ENCODE measurements around the gene STK40. TPM values are rescaled to one million over a fixed set of nuclear protein-coding genes. Genes with fewer than 3 reads are reported as not detected.

The STK40 gene
- total RNA-seq, 1 donor from 2014 or later = 52.9 TPM

DNA sequence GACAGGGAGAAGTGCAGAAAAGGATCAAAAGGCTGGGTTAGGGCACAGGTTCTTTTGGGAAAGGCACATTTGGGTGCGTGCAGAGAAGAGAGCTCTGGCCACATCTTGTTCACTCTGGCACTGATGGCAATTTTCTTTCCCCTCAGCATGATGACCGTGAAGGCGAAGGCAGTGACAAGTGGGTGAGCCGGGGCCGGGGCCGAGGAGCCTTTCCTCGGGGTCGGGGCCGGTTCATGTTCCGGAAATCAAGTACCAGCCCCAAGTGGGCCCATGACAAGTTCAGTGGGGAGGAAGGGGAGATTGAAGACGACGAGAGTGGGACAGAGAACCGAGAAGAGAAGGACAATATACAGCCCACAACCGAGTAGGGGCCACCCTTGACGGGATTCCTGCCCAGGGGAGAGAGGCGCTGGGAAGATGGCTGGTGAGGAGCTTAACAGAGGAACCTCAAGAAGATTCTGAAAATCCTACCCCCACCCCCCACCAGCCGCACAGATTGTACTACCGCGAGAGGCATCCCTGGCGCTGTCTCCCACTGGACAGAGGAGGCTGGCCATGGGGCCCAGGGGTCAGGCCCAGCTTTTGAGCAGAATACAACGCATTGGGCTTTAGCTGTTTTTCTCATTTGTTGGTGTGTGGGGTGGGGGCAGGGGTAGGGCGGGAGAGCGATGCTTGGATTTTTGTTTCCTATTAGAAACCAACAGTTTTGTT lies 81.9 kb downstream of the STK40 start:
- TF ChIP-seq, protein P1, sequence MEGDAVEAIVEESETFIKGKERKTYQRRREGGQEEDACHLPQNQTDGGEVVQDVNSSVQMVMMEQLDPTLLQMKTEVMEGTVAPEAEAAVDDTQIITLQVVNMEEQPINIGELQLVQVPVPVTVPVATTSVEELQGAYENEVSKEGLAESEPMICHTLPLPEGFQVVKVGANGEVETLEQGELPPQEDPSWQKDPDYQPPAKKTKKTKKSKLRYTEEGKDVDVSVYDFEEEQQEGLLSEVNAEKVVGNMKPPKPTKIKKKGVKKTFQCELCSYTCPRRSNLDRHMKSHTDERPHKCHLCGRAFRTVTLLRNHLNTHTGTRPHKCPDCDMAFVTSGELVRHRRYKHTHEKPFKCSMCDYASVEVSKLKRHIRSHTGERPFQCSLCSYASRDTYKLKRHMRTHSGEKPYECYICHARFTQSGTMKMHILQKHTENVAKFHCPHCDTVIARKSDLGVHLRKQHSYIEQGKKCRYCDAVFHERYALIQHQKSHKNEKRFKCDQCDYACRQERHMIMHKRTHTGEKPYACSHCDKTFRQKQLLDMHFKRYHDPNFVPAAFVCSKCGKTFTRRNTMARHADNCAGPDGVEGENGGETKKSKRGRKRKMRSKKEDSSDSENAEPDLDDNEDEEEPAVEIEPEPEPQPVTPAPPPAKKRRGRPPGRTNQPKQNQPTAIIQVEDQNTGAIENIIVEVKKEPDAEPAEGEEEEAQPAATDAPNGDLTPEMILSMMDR (IDR thresholded peaks at IDR 0.05; ENCODE audit: partially characterized antibody, unreplicated experiment) = no peak
- peaks cover 3% of the 10 kb centered on the region for H3K36me3 Mint-ChIP-seq (ENCODE audit: unreplicated experiment)
- H3K27me3 Mint-ChIP-seq (ENCODE audit: unreplicated experiment) = peaks cover 2% of the 10 kb centered on the region
- no peak overlapping the region for H3K27ac Mint-ChIP-seq (ENCODE audit: unreplicated experiment)
- peaks cover 5% of the 10 kb centered on the region for H3K9me3 Mint-ChIP-seq (ENCODE audit: unreplicated experiment)
- no peak overlapping the region for H3K4me3 Mint-ChIP-seq (ENCODE audit: unreplicated experiment)
- peaks cover 10% of the 10 kb centered on the region for H3K4me1 Mint-ChIP-seq (ENCODE audit: low read depth, unreplicated experiment)
- no peak for DNase-seq

GRCh38 chr1:36303244-36303643 lies 82.5 kb downstream of the STK40 start:
- TF ChIP-seq, protein P1 (IDR thresholded peaks at IDR 0.05; ENCODE audit: partially characterized antibody, unreplicated experiment) = no peak
- Mint-ChIP-seq H3K4me3 (ENCODE audit: unreplicated experiment) (no peak overlapping the region), H3K36me3 (ENCODE audit: unreplicated experiment) (peaks cover 3% of the 10 kb centered on the region), H3K9me3 (ENCODE audit: unreplicated experiment) (peaks cover 5% of the 10 kb centered on the region), H3K27me3 (ENCODE audit: unreplicated experiment) (peaks cover 2% of the 10 kb centered on the region), H3K27ac (ENCODE audit: unreplicated experiment) (no peak overlapping the region), H3K4me1 (ENCODE audit: low read depth, unreplicated experiment) (peaks cover 10% of the 10 kb centered on the region)
- DNase-seq = no peak

GRCh38 chr1:36301220-36301619 lies 84.5 kb downstream of the STK40 start:
- no peak for DNase-seq

GRCh38 chr1:36300526-36300925 lies 85.2 kb downstream of the STK40 start:
- peaks cover 5% of the 10 kb centered on the region for H3K9me3 Mint-ChIP-seq (ENCODE audit: unreplicated experiment)
- peaks cover 10% of the 10 kb centered on the region for H3K4me1 Mint-ChIP-seq (ENCODE audit: low read depth, unreplicated experiment)
- H3K27me3 Mint-ChIP-seq (ENCODE audit: unreplicated experiment) = peaks cover 2% of the 10 kb centered on the region
- H3K4me3 Mint-ChIP-seq (ENCODE audit: unreplicated experiment) = no peak overlapping the region
- H3K27ac Mint-ChIP-seq (ENCODE audit: unreplicated experiment) = peak overlapping the region; percentile 19
- TF ChIP-seq, protein P1 (IDR thresholded peaks at IDR 0.05; ENCODE audit: partially characterized antibody, unreplicated experiment) = no peak
- H3K36me3 Mint-ChIP-seq (ENCODE audit: unreplicated experiment) = peaks cover 3% of the 10 kb centered on the region
- no peak for DNase-seq

More at GRCh38 chr1:36301220-36301619, 84.5 kb downstream of the STK40 start:
- peak overlapping the region; percentile 43 for H3K4me3 Mint-ChIP-seq (ENCODE audit: unreplicated experiment)
- peak overlapping the region; percentile 81 for H3K27ac Mint-ChIP-seq (ENCODE audit: unreplicated experiment)
- H3K9me3 Mint-ChIP-seq (ENCODE audit: unreplicated experiment) = peaks cover 5% of the 10 kb centered on the region
- H3K36me3 Mint-ChIP-seq (ENCODE audit: unreplicated experiment) = peaks cover 3% of the 10 kb centered on the region
- TF ChIP-seq, protein P1 (IDR thresholded peaks at IDR 0.05; ENCODE audit: partially characterized antibody, unreplicated experiment) = no peak
- peaks cover 2% of the 10 kb centered on the region for H3K27me3 Mint-ChIP-seq (ENCODE audit: unreplicated experiment)
- peaks cover 10% of the 10 kb centered on the region for H3K4me1 Mint-ChIP-seq (ENCODE audit: low read depth, unreplicated experiment)

DNA sequence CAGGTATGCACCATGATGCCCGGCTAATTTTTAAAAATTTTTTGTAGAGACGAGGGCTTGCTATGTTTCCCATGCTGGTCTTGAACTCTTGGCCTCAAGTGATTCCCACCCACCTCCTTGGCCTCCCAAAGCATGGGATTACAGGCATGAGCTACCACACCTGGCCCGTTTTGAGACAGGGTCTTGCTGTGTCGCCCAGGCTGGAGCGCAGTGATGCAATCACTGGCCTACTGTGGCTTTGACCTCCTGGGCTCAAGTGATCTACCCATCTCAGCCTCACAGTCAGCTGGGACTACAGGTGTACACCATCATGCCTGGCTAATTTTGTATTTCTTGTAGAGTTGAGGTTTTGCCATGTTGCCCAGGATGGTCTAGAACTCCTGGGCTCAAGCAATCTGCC lies 87.1 kb downstream of the STK40 start:
- no peak overlapping the region for H3K4me3 Mint-ChIP-seq (ENCODE audit: unreplicated experiment)
- TF ChIP-seq, protein P1 (IDR thresholded peaks at IDR 0.05; ENCODE audit: partially characterized antibody, unreplicated experiment) = no peak

More for the DNA sequence above, 87.1 kb downstream of the STK40 start:
- DNase-seq = no peak
- Mint-ChIP-seq H3K4me1 (ENCODE audit: low read depth, unreplicated experiment) (peaks cover 10% of the 10 kb centered on the region), H3K36me3 (ENCODE audit: unreplicated experiment) (peaks cover 3% of the 10 kb centered on the region), H3K9me3 (ENCODE audit: unreplicated experiment) (peaks cover 5% of the 10 kb centered on the region), H3K27ac (ENCODE audit: unreplicated experiment) (no peak overlapping the region), H3K27me3 (ENCODE audit: unreplicated experiment) (no peaks in the 10 kb centered on the region)

Measured in glutamatergic neuron (in vitro differentiated cells).